Uterus (tissue), 4 donors: ENCODE results near the gene MUC2. TPM values are rescaled to one million over a fixed set of nuclear protein-coding genes. Genes with fewer than 3 reads are reported as not detected.

Experiments used
- DNase-seq, 2 donors: peaks; one replicate each; pipeline ENCODE4 v3.0.0-alpha.2; 2019 to 2020
- H3K27ac ChIP-seq, 2 donors: fragments of 200-600 bp; sonication (generic); 1 replicate in 1 of 2; 2 replicates in 1 of 2; pipeline ENCODE4 v1.5.1; 2016 to 2018
- H3K27me3 ChIP-seq, 2 donors: fragments of 200-600 bp; sonication (generic); one replicate each; pipeline ENCODE4 v1.5.1; 2018 to 2019; ENCODE audit warnings: control low read depth in 1 of 2
- H3K36me3 ChIP-seq, 2 donors: fragments of 200-600 bp; sonication (generic); one replicate each; pipeline ENCODE4 v1.5.1; 2019; ENCODE audit warnings: control low read depth in 1 of 2
- H3K4me1 ChIP-seq, 2 donors: fragments of 200-600 bp; sonication (generic); one replicate each; pipeline ENCODE4 v1.5.1; 2018 to 2019; ENCODE audit warnings: control low read depth in 1 of 2
- H3K4me3 ChIP-seq, 2 donors: fragments of 200-600 bp; sonication (generic); 1 replicate in 1 of 2; 2 replicates in 1 of 2; pipeline ENCODE4 v1.5.1; 2018 to 2019; ENCODE audit warnings: mild to moderate bottlenecking in 1 of 2
- H3K9me3 ChIP-seq, 2 donors: fragments of 200-600 bp; sonication (generic); one replicate each; pipeline ENCODE4 v1.5.1; 2019; ENCODE audit warnings: control low read depth in 1 of 2
- CTCF ChIP-seq, 4 experiments: fragments of 200-600 bp in 2 of 4; fragments of 450-650 bp in 2 of 4; sonication (generic) in 2 of 4; IDR thresholded peaks; one replicate each; pipeline ENCODE4 v1.5.1; 2016 to 2019; ENCODE audit warnings: antibody characterized with exemption in 4 of 4, mild to moderate bottlenecking in 2 of 4, moderate library complexity in 1 of 4
- POLR2A ChIP-seq, 2 donors: fragments of 450-650 bp; IDR thresholded peaks; one replicate each; pipeline ENCODE4 v1.6.1; 2016; ENCODE audit warnings: antibody characterized with exemption in 2 of 2, mild to moderate bottlenecking in 1 of 2, moderate library complexity in 1 of 2
- intact Hi-C: fragments of 100-400 bp; cut with DNase I; formaldehyde crosslinking; loops from one replicate; pipeline ENCODE4 v1.15.1; 2023; ENCODE audit warnings: low total_unique reads
- total RNA-seq, 4 donors: library from RNA; depleted of rRNA in 3 of 4; stranded (reverse); fragments of >200 nt in 3 of 4; gene quantifications; one replicate each; pipeline versions ENCODE4 v1.1.0 to v1.2.4, GENCODE V29; 2014 to 2023
- donor health status: DM: yes; HTN: yes; CAD: no.

Gene MUC2
- total RNA-seq, 4 donors from 2014 or later: 0.06 to 1.8 (median 0.26) TPM; not detected in 1

- H3K4me1 ChIP-seq: no peaks in the 10 kb centered on the region
- no peak overlapping the region for H3K4me3 ChIP-seq
- no peaks in the 10 kb centered on the region for H3K9me3 ChIP-seq
- no peaks in the 10 kb centered on the region for H3K27me3 ChIP-seq
- intact Hi-C loops: no loop called here
- H3K36me3 ChIP-seq: no peaks in the 10 kb centered on the region
- no peak overlapping the region for H3K27ac ChIP-seq
- TF ChIP-seq CTCF (IDR thresholded peaks at IDR 0.05): no peak
- no peak for TF ChIP-seq POLR2A (IDR thresholded peaks at IDR 0.05)
- peak; percentile 12 to 15 for DNase-seq
Measured at GRCh38 chr11:1072116-1072820, 2.4 kb upstream of the MUC2 start.

- Histone ChIP-seq H3K4me1 (no peaks in the 10 kb centered on the region), H3K27me3 (no peaks in the 10 kb centered on the region), H3K27ac (no peak overlapping the region), H3K9me3 (no peaks in the 10 kb centered on the region), H3K4me3 (no peak overlapping the region), H3K36me3 (no peaks in the 10 kb centered on the region)
- intact Hi-C loops: no loop called here
- peak in 1 of 2 donors; percentile 7 for DNase-seq
- TF ChIP-seq CTCF (IDR thresholded peaks at IDR 0.05) (no peak), POLR2A (IDR thresholded peaks at IDR 0.05) (no peak)
Measured at GRCh38 chr11:1072821-1073231, 1.8 kb upstream of the MUC2 start.

- Histone ChIP-seq H3K27me3 (no peaks in the 10 kb centered on the region), H3K27ac (no peak overlapping the region)
- DNase-seq: peak; percentile 16 to 28
Measured at GRCh38 chr11:1073261-1073724, 1.4 kb upstream of the MUC2 start.

GRCh38 chr11:1073851-1074243 is 827 bp upstream of the MUC2 start:
- no peak overlapping the region for H3K27ac ChIP-seq
- no peaks in the 10 kb centered on the region for H3K36me3 ChIP-seq
- TF ChIP-seq POLR2A (IDR thresholded peaks at IDR 0.05): no peak
- no peak for TF ChIP-seq CTCF (IDR thresholded peaks at IDR 0.05)
- no peak overlapping the region for H3K4me3 ChIP-seq
- H3K4me1 ChIP-seq: no peaks in the 10 kb centered on the region
- DNase-seq: peak in 1 of 2 donors; percentile 6
- no peaks in the 10 kb centered on the region for H3K9me3 ChIP-seq
- intact Hi-C loops: no loop called here
- H3K27me3 ChIP-seq: no peaks in the 10 kb centered on the region

More at GRCh38 chr11:1073261-1073724, 1.4 kb upstream of the MUC2 start:
- no peaks in the 10 kb centered on the region for H3K4me1 ChIP-seq
- intact Hi-C loops: no loop called here
- H3K9me3 ChIP-seq: no peaks in the 10 kb centered on the region
- H3K36me3 ChIP-seq: no peaks in the 10 kb centered on the region
- H3K4me3 ChIP-seq: no peak overlapping the region
- TF ChIP-seq CTCF (IDR thresholded peaks at IDR 0.05) (no peak), POLR2A (IDR thresholded peaks at IDR 0.05) (no peak)

GRCh38 chr11:1075341-1075911 is 752 bp downstream of the MUC2 start:
- intact Hi-C loops: no loop called here
- Histone ChIP-seq H3K36me3 (no peaks in the 10 kb centered on the region), H3K9me3 (no peaks in the 10 kb centered on the region), H3K4me3 (no peak overlapping the region), H3K27me3 (no peaks in the 10 kb centered on the region), H3K4me1 (no peaks in the 10 kb centered on the region), H3K27ac (no peak overlapping the region)
- TF ChIP-seq CTCF (IDR thresholded peaks at IDR 0.05) (no peak), POLR2A (IDR thresholded peaks at IDR 0.05) (no peak)
- peak; percentile 9 to 13 for DNase-seq
